Stimulated activated CD8-positive, alpha-beta memory T cell treated with anti-CD3 and anti-CD28 coated beads, Interleukin-2, amount 100 ng/mL, for 1 hour (primary cell): ENCODE measurements around the gene PAX4.
"Not testable (repeated sequence)": the region's sequence is repeated elsewhere in the genome, so short reads cannot be mapped to it uniquely, and the experiment has no call there.

Experiments
- DNase-seq, 2 donors: peaks; one replicate each; pipeline ENCODE4 v3.0.0-alpha.2; 2020; ENCODE audit warnings: low read depth in 2 of 2

PAX4 gene

DNA sequence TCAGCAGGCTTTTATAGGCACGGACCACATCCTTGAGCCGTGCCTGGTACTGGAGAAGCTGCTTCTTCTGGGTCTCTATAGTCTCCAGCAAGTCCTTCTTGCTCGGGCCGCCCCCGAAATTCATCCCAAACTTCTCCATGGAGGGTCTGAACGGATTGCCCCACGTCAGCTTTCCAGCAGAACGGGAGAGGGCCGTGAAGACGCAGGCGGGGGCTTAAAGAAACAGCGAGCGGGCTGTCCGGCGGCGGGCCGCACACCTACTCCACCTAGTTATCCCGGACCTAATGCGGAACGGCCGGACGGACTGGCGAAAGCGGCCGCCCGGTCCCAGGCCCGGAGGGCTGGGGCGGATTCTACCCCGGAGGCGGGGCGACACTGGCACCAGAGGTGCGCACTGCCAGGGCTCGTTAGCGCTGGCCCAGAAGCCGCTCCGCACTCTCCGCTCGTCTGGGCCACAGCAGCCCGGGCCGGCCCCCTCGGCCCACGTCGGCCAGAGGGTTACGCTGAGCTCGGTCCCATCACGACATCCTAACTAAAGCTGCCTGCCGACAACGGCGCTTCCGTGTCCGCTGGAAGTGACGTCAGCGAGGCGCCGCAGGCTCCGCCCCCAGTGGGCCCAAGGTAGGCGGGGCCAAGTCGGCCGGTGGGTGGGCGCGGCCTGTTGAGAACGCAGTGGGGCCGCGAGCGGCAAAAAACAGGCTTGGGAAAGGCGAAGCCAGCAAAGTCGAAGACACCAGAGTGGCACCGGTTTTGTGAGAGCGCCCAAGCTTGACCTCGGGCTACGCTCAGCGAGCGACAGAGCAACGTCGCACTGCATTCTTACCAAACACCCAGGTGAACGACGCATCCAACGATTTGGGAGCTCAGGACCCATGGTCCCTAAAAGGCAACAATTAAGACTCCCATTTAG is 32.6 kb downstream of the PAX4 start, which contains the start of gene GCC1:
Gene GCC1 (minus strand): TSS at position 553 of the 910 bp plus-strand sequence. CDS start 414 bp downstream, at position 139.
- DNase-seq = peak; percentile 89 to 91

DNA sequence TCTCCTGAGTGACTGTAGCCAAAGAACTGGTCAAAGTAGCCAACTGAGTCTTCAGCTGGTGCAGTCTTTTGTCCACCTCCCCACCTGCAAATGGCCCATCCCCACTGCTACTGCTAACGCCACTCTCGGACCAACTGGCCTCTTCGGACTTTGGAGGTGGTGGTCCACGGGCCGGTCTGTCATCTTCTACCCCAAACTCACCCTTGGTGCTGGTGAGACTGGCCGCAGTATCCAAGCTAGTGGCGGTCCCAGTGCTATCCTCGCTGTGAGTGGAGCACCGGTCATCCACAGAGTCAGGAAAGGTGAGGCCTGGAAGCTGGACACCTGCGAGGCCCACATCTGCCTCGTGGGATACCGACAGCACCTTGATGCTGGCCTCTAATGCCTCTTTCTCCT is 33.3 kb downstream of the PAX4 start:
- no peak for DNase-seq

DNA sequence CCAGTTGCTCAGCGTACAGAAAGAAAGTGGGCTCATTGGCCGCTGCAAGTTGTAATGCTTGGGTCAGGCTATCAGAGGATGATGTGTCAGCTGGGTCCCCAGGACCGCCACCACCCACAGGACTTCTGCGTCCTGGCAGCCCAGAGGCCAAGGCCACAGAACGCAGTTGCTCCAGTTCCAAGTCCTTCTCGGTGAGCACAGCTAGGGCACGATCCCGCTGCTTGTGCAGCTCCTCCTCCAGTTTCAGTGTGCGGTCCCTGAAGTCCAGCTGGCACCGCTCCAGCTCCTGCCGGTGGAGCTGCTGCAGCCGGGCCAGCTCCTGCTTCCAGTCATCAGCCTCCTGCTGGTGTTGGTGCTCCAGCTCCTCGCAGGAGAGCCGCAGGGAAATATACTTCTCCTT is 35.6 kb downstream of the PAX4 start:
- DNase-seq = no peak

DNA sequence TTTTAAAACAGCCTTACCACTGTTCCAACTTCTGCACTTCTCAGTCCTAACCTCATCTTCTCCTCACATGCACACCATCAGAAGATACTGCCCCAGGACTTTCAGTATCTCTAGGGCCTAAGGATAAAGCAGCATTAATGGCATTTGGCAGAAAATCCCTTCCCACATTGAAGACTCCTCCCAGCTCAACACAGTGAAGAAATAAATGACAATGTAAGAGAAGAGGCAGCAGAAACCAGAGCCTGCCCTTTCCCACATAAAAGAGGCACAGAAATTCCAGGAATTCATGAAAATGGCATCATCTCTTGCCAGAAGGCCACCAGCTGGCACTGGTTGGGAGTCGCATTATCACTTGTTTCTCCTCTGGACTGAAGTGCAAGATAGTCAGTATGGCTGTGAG is 36.2 kb downstream of the PAX4 start:
- DNase-seq = no peak

DNA sequence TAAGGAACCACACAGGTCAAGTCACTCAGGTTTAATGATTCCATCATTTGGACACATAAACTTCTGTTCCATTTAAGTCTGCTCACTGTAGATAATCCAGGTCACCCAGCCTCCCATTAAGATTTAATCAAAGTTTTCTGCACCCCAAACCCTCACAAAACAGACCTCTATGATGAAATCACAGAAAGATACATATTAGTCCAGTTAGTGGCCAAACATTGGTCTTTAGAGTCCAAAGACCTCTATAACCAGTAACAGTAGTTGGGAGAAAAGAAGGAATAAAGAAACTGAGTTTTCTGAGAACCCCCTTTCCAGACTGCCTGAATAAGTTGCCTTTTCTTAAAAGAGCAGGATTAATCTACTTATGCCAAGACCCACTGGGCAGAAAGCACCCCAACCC is 37.3 kb downstream of the PAX4 start:
- no peak for DNase-seq

DNA sequence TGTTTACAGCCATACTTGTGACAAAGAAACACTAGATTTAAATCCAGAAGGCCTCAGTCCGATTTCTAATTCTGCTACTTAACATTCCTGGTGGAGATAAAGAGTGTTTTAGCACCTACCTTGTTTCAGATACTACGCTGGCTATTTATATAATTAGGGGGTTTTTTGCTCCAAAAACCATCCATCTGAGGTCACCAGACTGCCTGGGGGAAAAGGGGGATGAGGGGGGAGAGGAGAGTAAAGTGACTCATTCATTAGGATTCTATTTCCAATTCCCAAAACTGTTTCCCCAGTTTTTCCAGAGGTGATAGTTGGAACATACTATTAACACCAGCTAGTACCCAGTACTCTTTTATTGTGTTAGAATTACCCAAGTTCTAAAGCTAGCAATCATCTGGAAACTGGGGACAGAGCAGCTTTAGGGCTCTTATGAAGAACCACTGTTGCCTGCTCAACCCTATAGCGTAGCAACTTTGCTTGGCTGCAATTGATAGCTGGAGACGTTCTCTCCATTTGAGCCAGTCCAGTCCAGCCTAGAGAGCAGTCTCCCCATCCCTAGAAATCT is 39.1 kb downstream of the PAX4 start:
- no peak for DNase-seq

DNA sequence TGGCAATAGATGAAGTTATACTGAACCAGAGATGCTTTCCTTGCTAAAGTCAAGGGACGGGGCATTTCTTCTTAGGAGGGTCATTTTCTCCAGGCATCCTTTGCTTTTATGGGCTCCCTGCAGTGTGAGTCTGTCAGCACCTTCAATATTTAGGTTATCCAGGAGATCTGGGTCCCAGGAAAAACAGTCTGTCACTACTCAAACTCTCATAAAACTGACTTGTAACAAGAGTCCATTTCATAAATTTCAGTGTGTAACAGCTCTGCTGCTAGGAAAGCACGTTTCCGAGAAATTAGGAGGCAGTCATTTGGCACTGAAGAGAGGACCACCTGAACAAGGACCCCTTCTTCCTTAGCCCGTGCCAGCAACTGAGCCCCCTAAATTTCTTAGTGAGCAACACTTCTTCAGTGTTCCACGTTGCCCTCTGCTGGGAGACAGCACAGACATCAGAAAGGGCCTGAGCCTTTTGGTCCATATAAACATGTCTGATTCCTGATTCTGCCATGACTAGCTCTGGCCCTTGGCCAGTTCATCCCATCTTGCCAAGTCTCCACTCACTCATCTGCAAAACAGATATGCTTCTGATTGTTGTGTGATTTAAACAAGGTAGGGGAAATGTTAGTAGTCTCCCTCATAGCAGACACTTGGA is 39.8 kb downstream of the PAX4 start:
- DNase-seq = no peak

DNA sequence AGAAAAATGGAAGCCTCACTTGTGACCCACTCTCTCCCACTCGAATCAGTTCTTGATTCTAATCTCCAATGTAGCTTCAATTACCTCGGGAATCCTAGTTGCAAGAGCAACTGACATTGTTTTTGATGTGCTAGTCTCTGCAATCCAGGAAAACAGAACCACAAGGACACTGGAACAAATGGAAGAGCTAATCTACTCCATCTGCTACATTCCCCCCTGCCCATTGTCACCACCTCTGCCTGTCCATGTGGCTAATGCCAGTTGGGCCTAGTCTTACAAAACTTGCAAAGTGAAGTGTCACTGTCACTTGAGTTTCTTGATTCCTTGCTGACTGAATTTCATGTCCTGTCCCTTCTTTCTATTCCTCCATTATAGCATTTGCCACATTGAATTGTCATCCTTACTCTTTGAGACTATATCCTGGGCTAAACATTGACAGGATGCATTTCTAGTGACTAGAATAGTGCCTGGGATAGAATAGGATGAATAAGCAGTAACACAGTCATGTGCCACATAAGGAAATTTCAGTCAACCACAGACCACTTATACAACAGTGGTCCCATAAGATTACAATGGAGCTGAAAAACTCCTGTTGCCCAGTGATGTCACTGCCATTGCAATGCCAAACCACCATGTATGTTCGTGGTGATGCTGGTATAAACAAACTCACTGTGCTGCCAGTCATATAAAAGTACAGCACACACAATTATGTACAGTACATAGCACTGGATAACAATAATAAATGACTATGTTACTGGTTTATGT is 46.0 kb downstream of the PAX4 start:
- no peak for DNase-seq

DNA sequence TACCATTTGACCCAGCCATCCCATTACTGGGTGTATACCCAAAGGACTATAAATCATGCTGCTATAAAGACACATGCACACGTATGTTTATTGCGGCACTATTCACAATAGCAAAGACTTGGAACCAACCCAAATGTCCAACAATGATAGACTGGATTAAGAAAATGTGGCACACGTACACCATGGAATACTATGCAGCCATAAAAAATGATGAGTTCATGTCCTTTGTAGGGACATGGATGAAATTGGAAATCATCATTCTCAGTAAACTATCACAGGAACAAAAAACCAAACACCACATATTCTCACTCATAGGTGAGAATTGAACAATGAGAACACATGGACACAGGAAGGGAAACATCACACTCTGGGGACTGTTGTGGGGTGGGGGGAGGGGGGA is 49.9 kb downstream of the PAX4 start:
- DNase-seq = not testable (repeated sequence)

DNA sequence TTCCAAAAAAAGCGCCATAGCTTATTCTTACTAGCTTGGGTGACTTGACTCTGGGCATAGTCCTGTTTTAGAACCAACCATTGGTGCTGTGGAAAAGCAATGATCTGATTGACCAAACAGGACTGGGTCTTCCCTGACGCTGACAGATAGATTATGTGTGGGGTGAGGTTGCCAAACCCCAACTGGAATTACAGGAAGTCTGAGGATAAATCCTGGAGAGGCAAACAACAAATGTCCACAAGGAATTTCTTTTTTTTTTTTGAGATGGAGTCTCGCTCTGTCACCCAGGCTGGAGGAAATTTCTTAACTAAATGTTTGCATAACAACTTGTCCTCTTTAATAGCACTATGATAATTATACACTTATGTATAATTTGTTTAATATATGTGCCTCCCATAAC is 51.7 kb downstream of the PAX4 start:
- no peak for DNase-seq
